Stimulated activated CD8-positive, alpha-beta memory T cell treated with anti-CD3 and anti-CD28 coated beads, Interleukin-12 subunit alpha, Interleukin-12 subunit beta, amount 100 ng/mL, for 24 hours (primary cell): ENCODE measurements around the gene COPS2.
"Not testable (repeated sequence)": the region's sequence is repeated elsewhere in the genome, so short reads cannot be mapped to it uniquely, and the experiment has no call there.

Experiments
- DNase-seq: peaks from one replicate; pipeline ENCODE4 v3.0.0-alpha.2; 2020; ENCODE audit errors: extremely low read depth

COPS2 gene

DNA sequence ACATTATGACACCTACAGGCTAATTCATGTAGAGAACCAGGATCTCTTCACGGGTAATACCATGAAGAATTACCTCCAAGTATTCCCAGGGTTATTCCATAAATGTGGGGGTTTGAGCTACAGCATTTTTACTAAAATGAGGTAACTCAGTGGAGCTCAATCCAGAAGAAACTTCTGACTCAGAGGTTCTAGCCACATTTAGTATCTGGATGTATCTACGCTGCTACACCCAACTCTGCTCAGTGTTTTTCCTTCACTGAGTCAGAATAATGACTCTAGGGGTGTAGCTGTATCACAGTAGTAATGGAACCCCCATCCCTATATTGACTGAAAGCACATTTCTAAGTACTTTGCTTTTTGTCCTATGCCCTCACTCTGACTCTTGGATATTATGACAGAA is 52.4 kb downstream of the COPS2 start:
- DNase-seq: no peak

GRCh38 chr15:49101536-49101935 is 53.9 kb downstream of the COPS2 start:
- no peak for DNase-seq

DNA sequence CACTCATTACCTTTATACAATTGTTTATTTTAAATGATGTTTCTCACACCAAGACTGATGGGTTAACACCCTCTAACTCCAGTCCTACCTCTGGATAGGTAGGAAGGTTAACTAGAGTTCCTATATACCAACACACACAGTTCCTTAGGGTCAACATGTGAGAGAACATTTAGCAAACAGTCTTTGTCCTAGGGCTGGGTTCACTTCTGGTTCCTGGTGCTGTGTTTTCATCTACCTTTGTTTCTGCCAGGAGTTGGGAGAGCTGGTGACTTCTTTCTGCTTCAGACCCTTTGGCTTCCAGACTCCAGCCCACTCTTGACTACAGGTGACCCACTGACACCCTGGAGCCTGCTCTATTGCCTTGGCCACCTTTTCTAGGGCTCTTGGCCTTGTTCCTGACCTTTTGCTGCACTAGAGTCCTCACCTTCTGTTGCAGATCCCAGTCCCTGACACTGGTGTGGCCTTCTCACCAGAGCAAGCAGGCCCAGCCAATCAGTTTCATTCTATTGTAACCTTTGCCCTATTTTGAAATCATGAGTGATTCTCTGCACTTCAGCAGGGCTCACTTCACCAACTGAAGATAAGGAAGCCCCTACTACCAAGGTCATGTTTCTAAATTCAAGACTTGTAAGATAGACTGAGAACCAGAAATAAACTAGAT is 59.2 kb downstream of the COPS2 start:
- DNase-seq: no peak

- no peak for DNase-seq
Measured at GRCh38 chr15:49094923-49095322, 60.5 kb downstream of the COPS2 start.

GRCh38 chr15:49093252-49094105 is 61.9 kb downstream of the COPS2 start:
- DNase-seq: no peak

GRCh38 chr15:49088996-49089395 is 66.4 kb downstream of the COPS2 start:
- no peak for DNase-seq

GRCh38 chr15:49085696-49086459 is 69.5 kb downstream of the COPS2 start:
- no peak for DNase-seq

DNA sequence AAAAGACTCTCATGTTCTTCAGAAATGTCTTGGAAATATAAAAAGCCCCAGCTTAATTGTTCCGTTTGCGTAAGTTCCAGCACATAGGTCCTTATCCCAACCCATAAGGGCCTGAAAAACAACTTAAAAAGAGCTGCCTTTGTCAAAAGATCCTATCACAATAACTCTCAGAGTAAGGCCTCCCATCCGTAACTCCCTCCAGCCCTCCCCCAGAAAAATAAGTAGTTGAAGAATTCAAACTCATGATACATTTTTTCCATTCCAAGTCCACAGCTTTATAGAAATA is 71.2 kb downstream of the COPS2 start:
- no peak for DNase-seq

DNA sequence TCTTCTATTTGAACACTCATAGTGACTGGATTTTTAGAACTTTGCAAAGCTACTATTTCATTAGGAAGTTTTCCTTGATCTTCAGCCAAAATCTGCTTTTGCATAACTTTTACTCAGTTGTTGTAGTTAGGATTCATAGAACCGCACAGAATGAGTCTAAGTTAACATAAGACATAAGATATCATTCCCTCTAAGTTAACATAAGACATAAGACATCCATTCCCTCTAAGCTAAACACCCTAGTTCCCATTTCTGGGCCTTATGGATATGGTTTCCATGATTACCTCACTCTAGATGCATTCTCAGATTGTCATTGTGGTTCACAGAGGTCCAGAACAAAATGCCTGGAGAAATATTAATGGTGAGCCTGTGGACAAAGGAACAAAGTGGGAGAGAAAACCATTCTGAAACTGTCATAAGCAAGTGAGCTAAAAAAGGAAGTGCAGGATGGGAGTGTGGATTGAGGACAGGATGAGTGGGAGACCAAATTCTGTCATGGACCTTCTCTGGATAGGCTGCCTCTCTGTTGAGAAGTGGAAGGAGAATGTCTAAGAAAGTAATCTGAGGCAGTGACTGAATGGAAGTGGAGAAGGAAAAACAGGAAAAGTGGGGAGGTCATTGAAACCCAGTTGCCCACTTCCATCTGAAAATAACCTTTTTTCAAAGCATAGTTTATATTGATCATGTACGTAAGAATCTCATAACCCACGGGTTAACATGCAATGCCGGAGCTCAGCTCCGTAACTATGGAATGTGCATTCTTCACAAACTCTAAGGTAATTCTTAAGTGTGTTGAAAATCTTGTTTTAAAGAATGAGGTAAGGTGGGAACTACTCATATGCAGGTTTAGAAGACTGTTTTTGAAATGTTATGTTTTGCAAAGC is 71.8 kb downstream of the COPS2 start:
- no peak for DNase-seq

- DNase-seq: no peak
Measured at GRCh38 chr15:49082960-49083359, 72.4 kb downstream of the COPS2 start.

DNA sequence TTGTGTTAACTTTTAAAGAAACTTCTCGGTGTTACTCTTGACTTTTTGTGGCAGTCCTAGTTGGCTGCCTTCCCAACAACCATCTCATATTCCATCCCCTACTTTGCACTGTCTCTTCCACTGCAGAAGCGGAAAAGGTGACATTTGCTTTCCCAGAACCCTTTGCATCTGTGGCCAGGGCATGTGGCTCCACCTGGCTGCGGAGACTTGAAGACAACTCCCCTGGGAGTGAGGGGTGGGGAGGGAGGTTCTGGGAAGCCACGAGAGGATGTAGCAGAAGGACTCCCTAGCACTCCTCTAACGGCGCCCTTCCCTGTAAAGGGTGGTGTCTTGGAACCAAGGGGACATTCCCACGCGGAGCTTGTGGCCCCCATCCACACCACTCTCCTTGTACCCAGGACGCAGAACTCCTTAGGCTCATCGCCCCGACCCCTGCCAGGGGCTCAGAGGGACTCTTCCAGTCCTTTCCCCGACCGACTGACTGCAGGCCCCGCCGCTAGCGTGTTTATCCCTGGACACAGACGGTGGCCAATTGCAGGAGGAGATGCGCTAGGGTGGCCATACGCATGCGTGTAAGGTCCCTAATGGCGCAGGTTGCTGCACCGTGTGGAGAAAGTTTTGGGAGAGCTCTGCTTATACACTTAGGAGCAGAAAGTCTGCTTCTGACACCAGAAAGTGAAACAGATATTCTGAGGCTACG is 75.9 kb downstream of the COPS2 start:
- DNase-seq: no peak

- no peak for DNase-seq
Measured at GRCh38 chr15:49075881-49076280, 79.5 kb downstream of the COPS2 start.

DNA sequence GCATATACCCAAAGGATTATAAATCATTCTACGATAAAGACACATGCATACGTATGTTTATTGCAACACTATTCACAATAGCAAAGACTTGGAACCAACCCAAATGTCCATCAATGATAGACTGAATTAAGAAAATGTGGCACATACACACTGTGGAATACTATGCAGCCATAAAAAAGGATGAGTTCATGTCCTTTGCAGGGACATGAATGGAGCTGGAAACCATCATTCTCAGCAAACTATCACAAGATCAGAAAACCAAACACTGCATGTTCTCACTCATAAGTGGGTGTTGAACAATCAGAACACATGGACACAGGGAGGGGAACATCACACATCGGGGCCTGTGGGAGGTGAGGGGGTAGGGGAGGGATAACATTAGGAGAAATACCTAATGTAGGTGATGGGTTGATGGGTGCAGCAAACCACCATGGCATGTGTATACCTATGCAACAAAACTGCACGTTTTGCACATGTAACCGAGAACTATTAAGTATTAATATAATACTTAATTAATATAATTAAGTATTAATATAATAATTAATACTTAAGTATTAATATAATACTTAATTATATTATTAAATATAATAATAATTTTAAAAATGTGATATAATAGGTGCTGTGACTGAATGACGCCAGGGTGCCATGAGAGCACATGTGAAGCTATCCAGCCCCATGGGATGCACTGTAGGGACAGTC is 80.7 kb downstream of the COPS2 start:
- not testable (repeated sequence) for DNase-seq
